GM21381 (cell line): ENCODE results near the gene TPRG1.

Experiments used
- ATAC-seq: cut with Tn5 transposase; IDR thresholded peaks from one replicate; pipeline ENCODE4 v1.9.1; 2021; ENCODE audit warnings: mild to moderate bottlenecking, moderate library complexity; ENCODE audit not compliant: unreplicated experiment

Gene TPRG1

DNA sequence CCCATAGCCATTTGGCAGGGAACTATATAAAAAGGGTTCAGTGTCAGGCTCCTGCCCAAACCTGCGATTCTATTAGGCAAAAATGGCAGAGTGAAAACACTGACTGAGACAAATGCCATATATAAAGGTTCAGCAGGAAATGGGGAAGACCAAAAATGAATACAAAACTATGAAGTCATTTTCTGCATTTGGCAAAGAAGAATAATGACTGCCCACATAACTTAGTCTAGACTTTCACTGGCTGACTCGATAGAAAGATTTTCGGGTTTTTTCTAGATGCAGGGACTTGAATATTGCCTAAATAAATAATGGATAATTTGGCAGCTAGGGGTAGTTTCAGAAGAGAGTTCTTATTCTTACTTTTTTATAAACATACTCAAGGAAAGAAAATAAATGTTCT lies 178.0 kb downstream of the TPRG1 start:
- no peak for ATAC-seq

DNA sequence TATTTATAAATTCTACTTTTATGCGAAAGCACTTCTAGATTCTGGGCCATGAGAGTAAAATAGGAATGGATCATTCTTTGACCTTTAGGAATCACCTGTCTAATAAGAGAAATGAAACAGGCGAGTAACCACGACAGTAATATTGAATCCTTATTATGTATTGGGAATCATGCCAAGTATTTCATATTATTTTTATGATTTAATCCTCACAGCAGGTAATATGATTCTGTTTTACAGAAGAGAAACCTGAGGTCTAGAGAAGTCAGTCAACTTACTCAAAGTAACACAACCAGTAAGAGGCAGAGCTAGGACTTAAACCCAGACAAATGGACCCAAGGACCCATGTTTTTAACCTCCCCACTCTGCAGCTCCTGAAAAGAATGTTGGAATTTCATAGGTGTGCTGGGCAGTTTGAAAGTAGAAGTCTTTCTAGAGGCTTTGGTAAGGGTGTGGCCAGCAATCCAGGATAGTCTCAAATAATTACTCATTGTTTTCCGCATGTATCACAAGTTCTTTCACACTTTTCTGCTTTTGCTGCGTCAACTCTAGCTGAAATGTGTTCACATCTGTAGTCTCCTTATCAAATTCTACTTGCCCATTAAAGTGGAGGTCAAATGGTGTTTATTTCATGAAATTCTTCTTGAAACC lies 181.7 kb downstream of the TPRG1 start:
- no peak for ATAC-seq

DNA sequence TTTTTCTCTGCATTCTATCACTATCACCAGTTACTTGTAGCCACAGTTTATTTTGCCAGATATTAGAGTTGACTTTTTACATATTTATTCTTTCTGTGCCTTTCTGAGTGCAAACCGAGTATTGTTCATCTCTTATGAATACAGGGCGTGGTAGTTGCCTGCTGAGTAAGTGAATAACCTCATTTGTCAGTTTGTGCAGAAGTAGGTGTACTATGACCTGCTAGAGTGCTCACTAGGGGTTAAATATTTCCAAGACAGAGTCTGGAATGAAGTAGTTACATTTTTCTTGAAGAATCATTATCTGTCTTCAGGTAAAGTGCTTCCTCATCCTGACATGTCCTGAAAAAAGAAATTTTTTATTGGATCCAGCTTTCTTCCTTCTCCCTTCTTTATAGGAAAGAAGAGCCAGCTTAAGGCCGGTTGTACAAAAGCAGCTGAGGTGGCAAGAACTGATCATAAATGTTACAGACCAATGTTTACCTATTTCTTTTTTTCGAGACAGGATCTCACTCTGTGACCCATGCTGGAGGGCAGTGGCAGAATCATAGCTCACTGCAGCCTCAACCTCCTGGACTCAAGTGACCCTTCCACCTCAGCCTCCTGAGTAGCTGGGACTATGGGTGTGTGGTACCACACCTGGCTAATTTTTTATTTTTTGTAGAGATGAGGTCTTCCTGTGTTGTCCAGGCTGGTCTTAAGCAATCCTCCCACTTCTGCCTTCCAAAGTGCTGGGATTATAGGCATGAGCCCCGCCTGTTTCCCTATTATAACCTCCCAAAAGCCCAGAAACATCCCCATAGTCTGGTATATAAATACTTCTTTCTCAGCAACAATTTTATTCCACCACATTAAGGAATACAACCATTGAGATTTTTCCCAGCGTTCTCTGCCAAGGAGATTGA lies 182.5 kb downstream of the TPRG1 start:
- no peak for ATAC-seq

DNA sequence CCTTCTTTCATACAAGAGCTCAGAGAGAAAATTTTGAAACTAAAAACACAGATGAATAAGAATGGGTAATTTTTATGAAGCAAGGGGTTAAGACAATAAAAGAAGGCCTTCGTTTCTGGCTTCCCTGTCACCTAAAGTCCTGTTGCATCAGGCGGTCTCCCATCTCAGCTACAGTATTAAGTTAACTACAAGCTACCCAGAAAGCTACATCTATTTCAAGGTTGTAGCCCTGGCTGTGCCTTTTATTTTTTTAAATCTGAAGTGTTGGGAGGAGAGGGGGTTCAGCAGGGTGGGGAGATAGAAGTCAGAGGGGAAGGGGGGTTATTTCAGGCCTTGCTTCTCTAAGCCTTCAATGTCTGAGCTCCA lies 183.3 kb downstream of the TPRG1 start:
- ATAC-seq = no peak

DNA sequence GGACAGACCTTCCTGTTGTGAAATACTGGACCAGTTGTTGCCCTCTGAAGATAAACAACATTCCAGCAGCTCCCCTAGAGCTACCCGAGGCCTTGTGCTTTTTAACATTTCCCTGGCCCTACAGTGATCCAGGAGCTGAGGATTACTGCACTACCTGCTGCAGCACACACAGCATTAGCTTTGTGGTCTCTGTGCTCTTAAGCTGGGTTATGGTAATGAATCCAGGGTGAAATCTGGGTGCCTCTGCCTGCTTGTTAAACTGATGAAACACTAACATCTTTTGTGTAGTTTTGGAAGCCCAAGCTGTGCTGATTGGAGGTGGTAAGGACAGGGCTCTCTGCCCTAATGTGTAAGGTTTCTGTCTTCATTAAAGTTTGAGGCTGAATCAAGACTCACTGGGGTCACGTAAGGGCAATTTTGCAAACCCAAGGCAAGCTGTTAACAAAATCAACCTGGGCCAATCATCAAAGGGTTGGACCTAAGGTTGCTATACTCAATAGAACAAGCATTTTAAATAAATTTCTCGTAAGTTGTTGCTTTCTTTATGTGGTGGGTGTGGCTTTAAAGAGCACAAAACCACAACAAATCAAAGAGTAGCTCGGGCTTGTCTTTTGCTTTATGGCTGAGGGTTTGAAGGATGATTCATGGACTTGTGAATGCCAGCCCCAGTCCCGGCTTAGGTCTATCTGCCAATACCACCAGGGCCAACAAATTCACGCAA lies 183.9 kb downstream of the TPRG1 start:
- no peak for ATAC-seq

DNA sequence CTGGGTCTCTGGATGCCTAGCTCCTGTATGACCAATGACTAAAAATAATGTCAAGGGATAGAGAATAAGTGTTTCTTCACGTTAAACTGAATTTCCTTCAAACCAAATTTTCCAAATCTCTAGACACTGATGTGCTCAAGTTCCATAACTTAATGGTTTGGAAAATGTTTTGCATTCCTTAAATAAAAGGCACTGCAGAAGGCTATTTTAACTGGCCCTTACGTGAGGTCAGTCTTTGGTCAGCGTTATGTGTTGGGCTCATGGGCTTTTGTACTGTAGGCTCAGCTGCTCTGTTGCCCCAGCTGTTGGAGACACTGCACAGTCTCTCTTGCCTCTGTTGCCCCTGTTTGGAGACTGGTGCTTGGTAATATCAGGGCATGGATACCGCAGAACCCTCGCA lies 188.5 kb downstream of the TPRG1 start:
- no peak for ATAC-seq

DNA sequence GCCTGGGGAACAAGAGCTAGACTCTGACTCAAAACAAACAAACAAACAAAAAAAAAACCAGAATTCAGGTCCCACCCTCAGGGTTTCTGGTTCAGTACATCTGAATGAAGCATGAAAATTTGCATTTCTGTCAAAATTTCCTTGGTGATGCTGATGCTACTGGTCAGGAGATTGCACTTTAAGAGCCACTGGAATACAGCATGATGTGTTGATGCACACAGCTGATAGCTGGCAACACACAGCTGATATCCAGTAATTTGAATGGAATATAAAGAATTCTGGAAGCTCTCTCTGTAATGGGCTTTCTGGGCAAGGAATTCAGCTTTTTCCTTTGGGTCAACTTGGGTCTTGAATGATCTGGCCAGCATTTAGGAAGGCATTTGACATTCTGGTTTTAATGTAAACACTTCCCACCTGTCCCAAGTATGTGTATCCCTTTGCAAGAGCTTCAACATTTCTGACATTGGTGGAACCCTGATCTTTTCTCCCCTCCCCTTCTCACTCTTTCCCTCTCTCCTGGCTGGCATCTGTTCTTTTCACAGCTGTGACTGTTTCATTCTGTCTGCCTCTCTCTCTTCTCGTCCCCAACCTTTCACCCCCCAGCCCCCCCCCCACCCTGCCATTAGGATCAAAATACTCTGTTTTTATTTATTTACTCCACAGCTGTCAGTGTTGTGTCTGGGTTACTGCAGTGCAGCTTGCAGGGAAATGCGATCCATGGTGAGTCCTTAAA lies 189.5 kb downstream of the TPRG1 start:
- no peak for ATAC-seq

DNA sequence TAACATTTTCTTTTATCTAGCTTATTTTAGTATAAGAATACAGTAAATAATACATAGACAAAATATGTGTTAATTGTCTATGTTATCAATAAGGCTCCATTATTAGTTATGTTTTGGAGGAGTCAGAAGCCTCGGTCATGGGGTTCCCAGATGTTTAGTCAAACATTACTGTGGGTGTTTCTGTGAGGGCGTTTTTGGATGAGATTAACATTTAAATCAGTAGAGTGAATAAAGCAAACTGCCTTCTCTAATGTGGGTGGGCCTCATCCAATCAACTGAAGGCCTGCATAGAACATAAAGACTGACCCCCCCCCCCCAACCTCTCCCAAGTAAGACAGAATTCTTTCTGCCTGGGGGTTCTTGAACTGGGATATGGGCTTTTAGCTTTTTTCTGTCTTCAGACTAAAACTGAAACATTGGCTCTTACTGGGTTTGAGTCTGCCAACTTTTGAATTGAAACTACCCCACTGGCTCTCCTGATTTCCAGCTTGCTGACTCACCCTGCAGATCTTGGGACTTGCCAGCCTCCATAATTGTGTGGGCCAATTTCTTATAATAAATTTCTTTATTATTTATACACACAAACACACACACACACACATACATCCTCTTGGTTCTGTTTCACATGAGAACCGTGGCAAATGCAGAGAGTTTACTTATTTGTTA lies 192.0 kb downstream of the TPRG1 start:
- no peak for ATAC-seq

DNA sequence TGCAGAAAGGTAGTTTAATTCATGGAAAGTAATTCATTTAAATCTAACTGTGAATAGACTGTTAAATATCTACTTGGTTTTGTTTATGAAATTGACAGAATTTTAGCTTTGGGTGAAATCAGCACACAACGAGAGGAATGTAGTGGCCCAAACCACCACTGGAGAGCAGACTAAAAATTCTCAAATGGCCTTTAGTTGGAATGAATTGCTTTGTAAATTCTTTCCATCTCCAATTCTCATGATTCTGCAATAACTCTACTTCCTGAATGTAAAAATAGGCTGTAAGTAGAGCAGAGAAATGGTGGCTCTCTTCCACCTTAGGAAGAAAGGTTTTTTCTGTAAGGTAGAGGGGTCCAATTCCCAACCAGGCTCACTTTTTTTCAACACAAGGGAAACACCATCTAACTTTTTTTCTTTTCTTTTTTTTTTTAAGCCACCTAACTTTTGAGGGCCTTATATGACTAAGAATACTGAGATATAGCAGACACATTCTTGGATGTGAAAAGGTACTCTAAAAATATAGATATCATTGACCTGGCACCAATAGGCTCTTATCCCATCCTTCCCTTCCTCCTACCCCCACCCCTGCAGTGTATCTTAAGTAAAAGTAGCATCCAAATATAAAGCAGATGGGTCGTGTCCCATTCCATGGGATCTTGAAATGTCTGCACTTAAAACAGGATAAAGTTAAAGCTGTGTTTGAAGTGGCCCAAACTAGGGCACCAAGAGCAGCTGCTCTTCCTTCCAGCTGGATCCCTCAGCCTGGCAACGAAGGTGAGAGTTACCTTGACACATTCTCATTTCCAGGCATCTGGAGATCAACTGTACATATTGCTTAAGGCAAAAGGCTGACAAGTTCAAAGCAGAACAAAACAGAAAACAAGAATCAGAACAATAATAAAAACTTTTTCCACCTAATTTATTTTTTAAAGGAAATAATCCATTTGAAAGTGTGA lies 194.1 kb downstream of the TPRG1 start:
- no peak for ATAC-seq

DNA sequence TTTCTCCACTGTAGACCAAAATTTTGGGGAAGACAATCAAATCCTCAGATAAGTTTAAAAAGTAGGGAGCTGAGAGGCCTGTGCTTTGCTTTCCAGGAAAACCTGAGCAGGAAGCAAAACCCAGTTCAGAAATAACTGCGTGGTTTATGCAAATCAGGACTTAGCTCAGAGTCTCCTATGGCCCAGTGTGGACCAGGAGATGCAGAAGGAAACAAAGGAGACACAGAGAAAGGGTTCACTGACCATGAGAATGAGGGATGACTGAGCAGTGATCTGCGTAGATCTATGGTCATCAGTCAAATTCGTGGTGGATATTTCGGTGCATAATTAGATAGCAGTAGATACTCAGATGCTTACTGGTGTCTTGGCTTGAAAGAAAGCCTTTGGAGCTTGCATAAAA lies 196.6 kb downstream of the TPRG1 start:
- ATAC-seq = no peak

DNA sequence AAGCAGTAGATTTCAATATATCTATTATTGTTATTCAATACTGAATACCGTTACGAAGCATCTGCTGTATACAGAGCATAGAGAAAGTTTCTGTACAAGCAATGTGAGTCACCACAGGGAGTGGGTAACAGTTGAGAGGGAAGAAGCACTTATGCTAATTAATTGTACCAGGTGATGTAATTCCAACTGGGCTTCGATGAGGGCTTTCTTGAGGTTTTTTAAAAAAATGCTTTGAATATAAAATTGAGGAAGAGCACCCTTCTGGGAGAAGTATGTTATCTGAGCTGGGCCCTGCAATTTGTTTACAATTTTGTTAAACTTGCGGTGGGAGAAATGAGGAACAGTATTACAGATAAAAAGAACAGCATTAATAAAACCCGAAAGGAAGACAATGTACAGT lies 197.9 kb downstream of the TPRG1 start:
- ATAC-seq = no peak

DNA sequence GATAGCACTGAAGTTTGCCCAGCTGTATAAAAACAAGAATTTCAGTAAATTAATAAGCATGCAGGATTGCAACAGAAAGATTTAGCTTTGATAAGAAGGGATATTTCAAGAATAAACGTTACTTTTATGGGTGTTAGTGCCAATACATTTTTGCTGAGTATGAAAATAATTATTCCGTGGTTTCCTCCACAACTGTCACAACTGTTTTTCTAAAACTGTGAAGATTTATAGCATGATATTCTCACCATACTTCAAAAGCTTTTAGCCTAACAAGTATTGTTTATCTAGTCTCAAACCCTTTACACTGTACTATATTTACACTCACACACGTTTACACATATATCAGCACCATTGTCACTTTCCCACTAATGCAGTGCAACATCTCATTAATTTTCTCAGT lies 200.5 kb downstream of the TPRG1 start:
- ATAC-seq = no peak
